HCT116 (cell line): ENCODE measurements around the gene IL20RB. TPM values are rescaled to one million over a fixed set of nuclear protein-coding genes. Genes with fewer than 3 reads are reported as not detected.

Experiments used
- ATAC-seq: fragments of 200-7000 bp; cut with Tn5 transposase; 2 replicates; pipeline ENCODE4 v1.9.1; 2020; ENCODE audit warnings: mild to moderate bottlenecking, moderate library complexity
- BruUV-seq: library from RNA; stranded (reverse); fragments of 400-500 nt; replicated peaks from 2 replicates; lab custom pipeline; 2021; lab: Mats Ljungman, UMichigan
- CTCF ChIA-PET: fragments of 300-600 bp; sonication (Branson Sonifier 250); formaldehyde crosslinking; loops from one replicate; lab custom pipeline; 2021; ENCODE audit warnings: antibody characterized with exemption; lab: Charles Lee
- POLR2A ChIA-PET: fragments of 300-600, 350-600 bp; sonication (Branson Sonifier 250); formaldehyde crosslinking; loops from one replicate; lab custom pipeline; 2021; ENCODE audit warnings: antibody characterized with exemption; lab: Charles Lee
- RAD21 ChIA-PET, 2 experiments: fragments of 300-600 bp; sonication (Branson Sonifier 250); formaldehyde crosslinking; loops; one replicate each; lab custom pipeline; 2023; ENCODE audit warnings: low total read pairs in 2 of 2; ENCODE audit not compliant: uncharacterized antibody in 2 of 2, unreplicated experiment in 2 of 2, low non-redundant PET in 1 of 2; lab: Charles Lee
- DNase-seq: peaks from one replicate; pipeline ENCODE4 v3.0.0-alpha.2; 2010; ENCODE audit warnings: low read depth, low spot score
- H2AFZ ChIP-seq: fragments of 200-600 bp; shearing (Covaris generic), sonication (generic); 2 replicates; pipeline ENCODE4 v1.6.1; 2017; ENCODE audit warnings: low read depth, mixed run types, mixed read lengths, antibody characterized with exemption, low read length; ENCODE audit not compliant: poor library complexity, severe bottlenecking
- H3K27ac ChIP-seq: 2 replicates; pipeline ENCODE4 v1.5.1; 2012; ENCODE audit warnings: low read depth, low read length
- H3K27me3 ChIP-seq: fragments of 200-600 bp; sonication (generic); 2 replicates; pipeline ENCODE4 v1.6.1; 2016; ENCODE audit warnings: mixed run types, low read length, mixed read lengths; ENCODE audit not compliant: insufficient read depth
- H3K36me3 ChIP-seq, 2 experiments: fragments of 200-500 bp in 1 of 2; fragments of 200-600 bp in 1 of 2; sonication (Bioruptor generic) in 1 of 2; sonication (generic) in 1 of 2; 2 replicates each; pipeline versions ENCODE4 v1.5.1 to v1.6.1; 2014 to 2016; ENCODE audit warnings: low read length in 2 of 2, inconsistent platforms in 1 of 2, mixed read lengths in 1 of 2, mixed run types in 1 of 2; ENCODE audit not compliant: insufficient read depth in 2 of 2, control insufficient read depth in 1 of 2
- H3K4me1 ChIP-seq, 2 experiments: fragments of 200-600 bp in 1 of 2; sonication (generic) in 1 of 2; 2 replicates each; pipeline versions ENCODE4 v1.5.1 to v1.6.1; 2012 to 2017; ENCODE audit warnings: low read length in 2 of 2, inconsistent platforms in 1 of 2, mild to moderate bottlenecking in 1 of 2, mixed read lengths in 1 of 2, mixed run types in 1 of 2, moderate library complexity in 1 of 2; ENCODE audit not compliant: insufficient read depth in 2 of 2, control insufficient read depth in 1 of 2
- H3K4me2 ChIP-seq: fragments of 200-600 bp; sonication (generic); 2 replicates; pipeline ENCODE4 v1.6.1; 2017; ENCODE audit warnings: mixed run types, low read length, mixed read lengths
- H3K4me3 ChIP-seq, 2 experiments: fragments of 200-600 bp in 1 of 2; sonication (generic) in 1 of 2; replicated peaks in 1 of 2; 2 replicates each; pipeline ENCODE4 v1.5.1; 2011 to 2016; ENCODE audit warnings: low read length in 2 of 2, control low read depth in 1 of 2, low read depth in 1 of 2, mild to moderate bottlenecking in 1 of 2, mixed read lengths in 1 of 2, mixed run types in 1 of 2
- H3K79me2 ChIP-seq: fragments of 200-600 bp; sonication (generic); 2 replicates; pipeline ENCODE4 v1.6.1; 2017; ENCODE audit warnings: mild to moderate bottlenecking, mixed run types, low read length, moderate library complexity, mixed read lengths; ENCODE audit not compliant: insufficient read depth
- H3K9ac ChIP-seq: fragments of 200-600 bp; sonication (generic); 2 replicates; pipeline ENCODE4 v1.6.1; 2016; ENCODE audit warnings: low read length, mixed read lengths
- H3K9me2 ChIP-seq: fragments of 200-600 bp; sonication (generic), shearing (Covaris generic); 2 replicates; pipeline ENCODE4 v1.6.1; 2017; ENCODE audit warnings: mixed run types, mild to moderate bottlenecking, moderate library complexity; ENCODE audit not compliant: insufficient read depth
- H3K9me3 ChIP-seq, 2 experiments: fragments of 200-500 bp in 1 of 2; fragments of 200-600 bp in 1 of 2; sonication (Bioruptor generic) in 1 of 2; sonication (generic) in 1 of 2; 2 replicates each; pipeline ENCODE4 v1.6.1; 2014 to 2017; ENCODE audit warnings: low read length in 2 of 2, mixed read lengths in 2 of 2, inconsistent platforms in 1 of 2, low read depth in 1 of 2, mild to moderate bottlenecking in 1 of 2, mixed run types in 1 of 2, moderate library complexity in 1 of 2; ENCODE audit not compliant: control insufficient read depth in 1 of 2, insufficient read depth in 1 of 2
- H4K20me1 ChIP-seq: fragments of 200-600 bp; sonication (generic), shearing (Covaris generic); 2 replicates; pipeline ENCODE4 v1.6.1; 2017; ENCODE audit warnings: mixed run types, mild to moderate bottlenecking, moderate library complexity; ENCODE audit not compliant: insufficient read depth
- CBX3 ChIP-seq: IDR thresholded peaks from 2 replicates; pipeline ENCODE4 v1.6.1; 2012; ENCODE audit warnings: low read depth
- EZH2phosphoT487 ChIP-seq: fragments of 200-600 bp; IDR thresholded peaks from 2 replicates; pipeline ENCODE4 v1.6.1; 2018; ENCODE audit warnings: antibody characterized with exemption, borderline replicate concordance
- FOSL1 ChIP-seq: IDR thresholded peaks from 2 replicates; pipeline ENCODE4 v1.6.1; 2012; ENCODE audit warnings: low read depth
- JUND ChIP-seq: IDR thresholded peaks from 2 replicates; pipeline ENCODE4 v1.6.1; 2012
- POLR2A ChIP-seq: IDR thresholded peaks from 2 replicates; pipeline ENCODE4 v1.7.0; 2011; ENCODE audit warnings: borderline replicate concordance; ENCODE audit not compliant: insufficient read depth, insufficient read length; ENCODE audit errors: extremely low read depth
- POLR2AphosphoS5 ChIP-seq: IDR thresholded peaks from 2 replicates; pipeline ENCODE4 v1.6.1; 2011; ENCODE audit warnings: mild to moderate bottlenecking, low read depth, low read length, moderate library complexity
- RAD21 ChIP-seq: IDR thresholded peaks from 2 replicates; pipeline ENCODE4 v1.6.1; 2012; ENCODE audit warnings: low read depth, mild to moderate bottlenecking
- SIN3A ChIP-seq: IDR thresholded peaks from 2 replicates; pipeline ENCODE4 v1.6.1; 2012; ENCODE audit warnings: low read depth
- SP1 ChIP-seq: IDR thresholded peaks from 2 replicates; pipeline ENCODE4 v1.6.1; 2012; ENCODE audit warnings: low read depth
- SRF ChIP-seq: IDR thresholded peaks from 2 replicates; pipeline ENCODE4 v1.6.1; 2012; ENCODE audit warnings: low read depth
- TCF7L2 ChIP-seq: IDR thresholded peaks from 2 replicates; pipeline ENCODE4 v1.7.0; 2011; ENCODE audit warnings: borderline replicate concordance, inconsistent platforms; ENCODE audit not compliant: insufficient read depth, insufficient read length; ENCODE audit errors: extremely low read depth
- YY1 ChIP-seq: IDR thresholded peaks from 2 replicates; pipeline ENCODE4 v1.6.1; 2011; ENCODE audit warnings: low read length, low read depth, moderate library complexity, mild to moderate bottlenecking; ENCODE audit not compliant: insufficient replicate concordance; ENCODE audit errors: extremely low read depth
- ZFX ChIP-seq: fragments of 450-650 bp; IDR thresholded peaks from 2 replicates; pipeline ENCODE4 v1.6.1; 2017
- ZNF274 ChIP-seq: fragments of 200-500 bp; sonication (Bioruptor generic); IDR thresholded peaks from 2 replicates; pipeline ENCODE4 v1.6.1; 2014; ENCODE audit warnings: mild to moderate bottlenecking, low read depth, low read length, inconsistent platforms
- intact Hi-C: fragments of 100-400 bp; cut with micrococcal nuclease; formaldehyde crosslinking; loops from 2 replicates; pipeline ENCODE4 v1.10.0; 2022
- total RNA-seq: library from RNA; stranded (reverse); gene quantifications from one replicate; pipeline ENCODE4 v1.2.1, GENCODE V29; 2021; ENCODE audit not compliant: unreplicated experiment
- TF ChIP-seq, protein P1 (sequence below): IDR thresholded peaks from 2 replicates; pipeline ENCODE4 v1.6.1; 2012; ENCODE audit warnings: low read depth
- TF ChIP-seq, protein P2 (sequence below): IDR thresholded peaks from 2 replicates; pipeline ENCODE4 v1.6.1; 2012
- TF ChIP-seq, protein P3 (sequence below): IDR thresholded peaks from 2 replicates; pipeline ENCODE4 v1.6.1; 2012

IL20RB gene
- total RNA-seq, 1 experiment from 2014 or later: 6.1 TPM

DNA sequence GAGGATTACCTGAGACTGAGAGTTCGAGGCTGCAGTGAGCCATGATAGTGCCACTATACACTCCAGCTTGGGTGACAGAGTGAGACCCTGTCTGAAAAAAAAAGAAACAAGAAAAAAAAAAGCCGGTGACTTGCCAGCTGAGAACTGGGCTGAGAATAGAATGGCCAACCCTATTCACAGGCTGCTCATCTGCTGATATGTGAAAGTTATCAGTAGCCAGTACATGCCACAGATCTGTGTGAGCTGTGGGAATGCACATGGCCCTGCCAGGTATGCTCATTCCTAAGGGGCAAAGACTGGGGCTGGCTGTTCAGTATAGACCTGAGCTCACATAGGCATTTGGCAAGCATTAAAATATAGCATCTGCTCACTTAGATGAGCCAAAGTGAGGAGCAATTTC is 30.9 kb downstream of the IL20RB start:
- Histone ChIP-seq H3K4me3 (no peak overlapping the region), H4K20me1 (no peaks in the 10 kb centered on the region), H3K4me1 (no peaks in the 10 kb centered on the region), H3K27ac (no peak overlapping the region), H3K4me2 (no peak overlapping the region), H3K36me3 (no peaks in the 10 kb centered on the region), H3K27me3 (no peaks in the 10 kb centered on the region), H3K79me2 (no peaks in the 10 kb centered on the region), H2AFZ (no peak overlapping the region), H3K9ac (no peak overlapping the region), H3K9me2 (no peaks in the 10 kb centered on the region), H3K9me3 (no peaks in the 10 kb centered on the region)
- no peak for TF ChIP-seq FOSL1
- no peak for TF ChIP-seq POLR2A
- TF ChIP-seq ZNF274: no peak
- RAD21 ChIA-PET: no interaction called here
- CTCF ChIA-PET: no interaction called here
- DNase-seq (no peak), ATAC-seq (no peak)
- no TSS peak for BruUV-seq
- intact Hi-C loops: no loop called here
- POLR2A ChIA-PET: no interaction called here

DNA sequence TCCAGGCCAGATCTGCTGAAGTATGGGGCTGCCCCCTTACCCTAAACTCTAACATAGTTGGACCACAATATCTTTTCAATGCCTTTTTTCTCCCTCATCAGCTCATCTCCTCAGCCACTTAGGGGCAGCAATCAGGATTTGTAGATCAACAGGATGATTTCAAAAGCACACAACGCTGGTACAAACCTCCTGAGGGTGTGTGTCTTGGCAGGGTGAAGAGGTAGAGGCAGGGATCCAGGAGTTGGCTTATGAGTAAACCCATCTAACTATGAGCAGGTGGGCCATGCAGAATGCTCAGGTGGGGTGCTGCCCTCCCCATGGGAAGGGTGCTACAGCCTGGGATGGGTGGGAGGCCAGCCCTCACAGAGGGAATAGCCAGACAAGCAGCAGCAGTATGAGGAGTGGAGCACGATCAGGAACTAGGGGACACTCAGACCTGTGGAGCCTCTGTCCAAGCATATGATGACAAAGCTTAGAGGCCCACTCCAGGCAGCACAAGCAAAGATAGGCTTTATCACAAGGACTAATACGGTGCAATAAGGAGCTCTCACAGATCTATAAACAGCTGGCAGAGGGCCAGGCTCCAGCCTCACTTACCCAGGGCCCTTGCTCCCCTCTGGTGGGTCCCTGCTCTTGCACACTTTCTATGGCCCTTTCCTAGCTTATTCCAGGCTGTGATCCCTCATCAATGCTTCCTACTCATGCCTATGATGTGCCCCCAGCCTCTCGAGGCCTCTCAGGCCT is 32.2 kb downstream of the IL20RB start:
- RAD21 ChIA-PET: no interaction called here

More for the DNA sequence above, 32.2 kb downstream of the IL20RB start:
- no peak overlapping the region for H3K4me3 ChIP-seq
- DNase-seq: no peak
- H3K4me1 ChIP-seq: peaks cover 0 to 5% of the 10 kb centered on the region in 2 experiments; a peak in 1 of 4 replicates
- ChIA-PET POLR2A (no interaction called here), CTCF (interaction anchor here (0.6 kb wide), 1 partner anchor 269 kb away, joined by 3 read pairs; no protein-coding TSS in a partner anchor)
- H3K27ac ChIP-seq: no peak overlapping the region
- no peak overlapping the region for H2AFZ ChIP-seq
- no peak for ATAC-seq
- no peak overlapping the region for H3K9ac ChIP-seq
- BruUV-seq: no TSS peak
- H3K36me3 ChIP-seq: no peaks in the 10 kb centered on the region
- no peak overlapping the region for H3K4me2 ChIP-seq
- H3K79me2 ChIP-seq: no peaks in the 10 kb centered on the region
- no peak for TF ChIP-seq RAD21
- TF ChIP-seq ZNF274: no peak
- TF ChIP-seq, protein P1, sequence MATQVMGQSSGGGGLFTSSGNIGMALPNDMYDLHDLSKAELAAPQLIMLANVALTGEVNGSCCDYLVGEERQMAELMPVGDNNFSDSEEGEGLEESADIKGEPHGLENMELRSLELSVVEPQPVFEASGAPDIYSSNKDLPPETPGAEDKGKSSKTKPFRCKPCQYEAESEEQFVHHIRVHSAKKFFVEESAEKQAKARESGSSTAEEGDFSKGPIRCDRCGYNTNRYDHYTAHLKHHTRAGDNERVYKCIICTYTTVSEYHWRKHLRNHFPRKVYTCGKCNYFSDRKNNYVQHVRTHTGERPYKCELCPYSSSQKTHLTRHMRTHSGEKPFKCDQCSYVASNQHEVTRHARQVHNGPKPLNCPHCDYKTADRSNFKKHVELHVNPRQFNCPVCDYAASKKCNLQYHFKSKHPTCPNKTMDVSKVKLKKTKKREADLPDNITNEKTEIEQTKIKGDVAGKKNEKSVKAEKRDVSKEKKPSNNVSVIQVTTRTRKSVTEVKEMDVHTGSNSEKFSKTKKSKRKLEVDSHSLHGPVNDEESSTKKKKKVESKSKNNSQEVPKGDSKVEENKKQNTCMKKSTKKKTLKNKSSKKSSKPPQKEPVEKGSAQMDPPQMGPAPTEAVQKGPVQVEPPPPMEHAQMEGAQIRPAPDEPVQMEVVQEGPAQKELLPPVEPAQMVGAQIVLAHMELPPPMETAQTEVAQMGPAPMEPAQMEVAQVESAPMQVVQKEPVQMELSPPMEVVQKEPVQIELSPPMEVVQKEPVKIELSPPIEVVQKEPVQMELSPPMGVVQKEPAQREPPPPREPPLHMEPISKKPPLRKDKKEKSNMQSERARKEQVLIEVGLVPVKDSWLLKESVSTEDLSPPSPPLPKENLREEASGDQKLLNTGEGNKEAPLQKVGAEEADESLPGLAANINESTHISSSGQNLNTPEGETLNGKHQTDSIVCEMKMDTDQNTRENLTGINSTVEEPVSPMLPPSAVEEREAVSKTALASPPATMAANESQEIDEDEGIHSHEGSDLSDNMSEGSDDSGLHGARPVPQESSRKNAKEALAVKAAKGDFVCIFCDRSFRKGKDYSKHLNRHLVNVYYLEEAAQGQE: no peak
- no peak for TF ChIP-seq JUND
- no peak for TF ChIP-seq EZH2phosphoT487
- TF ChIP-seq CBX3: no peak
- no peak for TF ChIP-seq SIN3A
- no peak for TF ChIP-seq ZFX
- TF ChIP-seq, protein P2, sequence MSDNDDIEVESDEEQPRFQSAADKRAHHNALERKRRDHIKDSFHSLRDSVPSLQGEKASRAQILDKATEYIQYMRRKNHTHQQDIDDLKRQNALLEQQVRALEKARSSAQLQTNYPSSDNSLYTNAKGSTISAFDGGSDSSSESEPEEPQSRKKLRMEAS: no peak
- no peak for TF ChIP-seq YY1
- TF ChIP-seq SRF: no peak
- no peak for TF ChIP-seq SP1
- TF ChIP-seq POLR2A: no peak
- TF ChIP-seq, protein P3, sequence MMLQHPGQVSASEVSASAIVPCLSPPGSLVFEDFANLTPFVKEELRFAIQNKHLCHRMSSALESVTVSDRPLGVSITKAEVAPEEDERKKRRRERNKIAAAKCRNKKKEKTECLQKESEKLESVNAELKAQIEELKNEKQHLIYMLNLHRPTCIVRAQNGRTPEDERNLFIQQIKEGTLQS: no peak
- no peak for TF ChIP-seq TCF7L2
- no peak for TF ChIP-seq FOSL1
- no peak for TF ChIP-seq POLR2AphosphoS5
- no peaks in the 10 kb centered on the region for H3K9me3 ChIP-seq
- intact Hi-C loops: no loop called here
- H3K9me2 ChIP-seq: no peaks in the 10 kb centered on the region
- H3K27me3 ChIP-seq: no peaks in the 10 kb centered on the region
- no peaks in the 10 kb centered on the region for H4K20me1 ChIP-seq
